ENCODE results near the gene CMPK1. TPM values are rescaled to one million over a fixed set of nuclear protein-coding genes. Genes with fewer than 3 reads are reported as not detected.

The CMPK1 gene
- total RNA-seq, 1 experiment from 2014 or later = 28.7 TPM

GRCh38 chr1:47388030-47388890 is 54.7 kb downstream of the CMPK1 start:
- Histone ChIP-seq H2BK12ac (ENCODE audit: insufficient read length, low read depth, low read length) (no peak overlapping the region), H3K56ac (ENCODE audit: insufficient read length, low read depth, low read length) (no peak overlapping the region), H4K8ac (replicated peaks; ENCODE audit: insufficient read length, low read depth, low read length) (no peak overlapping the region), H2BK120ac (ENCODE audit: low read depth, low read length, poor library complexity, severe bottlenecking) (no peak overlapping the region), H4K5ac (ENCODE audit: insufficient read length, low read depth, low read length) (no peak overlapping the region), H2AFZ (ENCODE audit: low read length) (no peak overlapping the region), H2BK15ac (ENCODE audit: low read depth, low read length) (no peak overlapping the region), H3K4me1 (ENCODE audit: insufficient read depth, low read length) (no peaks in the 10 kb centered on the region), H3K27ac (ENCODE audit: insufficient read length, low read depth, low read length) (no peak overlapping the region), H2BK20ac (ENCODE audit: low read depth, low read length, poor library complexity, severe bottlenecking) (no peak overlapping the region), H3K18ac (ENCODE audit: insufficient read length, low read depth, low read length) (no peak overlapping the region), H3K27me3 (ENCODE audit: insufficient read depth, low read length) (peaks cover 3% of the 10 kb centered on the region; the same call in 1 of the 2 replicates), H2BK5ac (ENCODE audit: insufficient read length, low read length) (no peak overlapping the region), H3K4ac (ENCODE audit: low read depth, low read length) (no peak overlapping the region), H3K23me2 (ENCODE audit: insufficient read length, low read depth, low read length, poor library complexity, severe bottlenecking) (no peaks in the 10 kb centered on the region), H4K20me1 (ENCODE audit: control insufficient read depth, insufficient read depth, insufficient read length) (no peaks in the 10 kb centered on the region), H3K14ac (ENCODE audit: insufficient read depth, low read length) (no peak overlapping the region), H3K9me3 (ENCODE audit: control insufficient read depth, low read depth, low read length) (no peaks in the 10 kb centered on the region), H3K79me2 (ENCODE audit: insufficient read depth, low read length) (no peaks in the 10 kb centered on the region), H3T11ph (ENCODE audit: low read length) (no peak overlapping the region), H4K91ac (ENCODE audit: insufficient read length, low read depth, low read length) (no peak overlapping the region), H3K4me2 (ENCODE audit: insufficient read depth, insufficient read length, low read length) (no peak overlapping the region), H2AK5ac (ENCODE audit: insufficient read length, low read length) (no peak overlapping the region), H3K9ac (ENCODE audit: extremely low read depth, insufficient read length, low read length) (no peak overlapping the region), H3K79me1 (ENCODE audit: insufficient read depth, low read depth, low read length, poor library complexity, severe bottlenecking) (no peaks in the 10 kb centered on the region), H3K23ac (ENCODE audit: insufficient read length, low read depth, low read length) (no peak overlapping the region)
- no CpG with 5 or more reads among the region's 10 CpGs for WGBS (ENCODE audit: extremely low coverage, insufficient read length, low lambda C conversion rate)
- Mint-ChIP-seq H3K36me3 (ENCODE audit: insufficient read depth in 1 of 3, low read depth in 3 of 3) (no peaks in the 10 kb centered on the region), H3K27me3 (ENCODE audit: low read depth) (peaks cover 48% of the 10 kb centered on the region), H3K27ac (no peak overlapping the region), H3K4me3 (no peak overlapping the region), H3K9me3 (no peaks in the 10 kb centered on the region), H3K4me1 (peaks cover 0 to 2% of the 10 kb centered on the region in 2 experiments; a peak in 2 of 4 replicates)
- no peak for DNase-seq
- TF ChIP-seq, protein P1, sequence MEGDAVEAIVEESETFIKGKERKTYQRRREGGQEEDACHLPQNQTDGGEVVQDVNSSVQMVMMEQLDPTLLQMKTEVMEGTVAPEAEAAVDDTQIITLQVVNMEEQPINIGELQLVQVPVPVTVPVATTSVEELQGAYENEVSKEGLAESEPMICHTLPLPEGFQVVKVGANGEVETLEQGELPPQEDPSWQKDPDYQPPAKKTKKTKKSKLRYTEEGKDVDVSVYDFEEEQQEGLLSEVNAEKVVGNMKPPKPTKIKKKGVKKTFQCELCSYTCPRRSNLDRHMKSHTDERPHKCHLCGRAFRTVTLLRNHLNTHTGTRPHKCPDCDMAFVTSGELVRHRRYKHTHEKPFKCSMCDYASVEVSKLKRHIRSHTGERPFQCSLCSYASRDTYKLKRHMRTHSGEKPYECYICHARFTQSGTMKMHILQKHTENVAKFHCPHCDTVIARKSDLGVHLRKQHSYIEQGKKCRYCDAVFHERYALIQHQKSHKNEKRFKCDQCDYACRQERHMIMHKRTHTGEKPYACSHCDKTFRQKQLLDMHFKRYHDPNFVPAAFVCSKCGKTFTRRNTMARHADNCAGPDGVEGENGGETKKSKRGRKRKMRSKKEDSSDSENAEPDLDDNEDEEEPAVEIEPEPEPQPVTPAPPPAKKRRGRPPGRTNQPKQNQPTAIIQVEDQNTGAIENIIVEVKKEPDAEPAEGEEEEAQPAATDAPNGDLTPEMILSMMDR (conservative IDR thresholded peaks at IDR 0.05) = no peak

Data from H9 (cell line).